Tibial nerve (tissue), 4 donors: ENCODE measurements around the gene NR0B2.

Experiments
- CTCF ChIP-seq, 5 experiments: fragments of 200-600 bp in 3 of 5; fragments of 450-650 bp in 2 of 5; sonication (generic) in 3 of 5; IDR thresholded peaks; one replicate each; pipeline ENCODE4 v1.5.1; 2016 to 2019; ENCODE audit warnings: antibody characterized with exemption in 5 of 5, mild to moderate bottlenecking in 3 of 5, moderate library complexity in 2 of 5
- EP300 ChIP-seq, 2 donors: sonication (generic); formaldehyde crosslinking; IDR thresholded peaks; one replicate each; pipeline ENCODE4 v1.6.1; 2017; ENCODE audit warnings: antibody characterized with exemption in 2 of 2, mild to moderate bottlenecking in 1 of 2
- POLR2A ChIP-seq, 2 donors: fragments of 450-650 bp; IDR thresholded peaks; one replicate each; pipeline ENCODE4 v1.6.1; 2017; ENCODE audit warnings: antibody characterized with exemption in 2 of 2, mild to moderate bottlenecking in 2 of 2, moderate library complexity in 2 of 2

DNA sequence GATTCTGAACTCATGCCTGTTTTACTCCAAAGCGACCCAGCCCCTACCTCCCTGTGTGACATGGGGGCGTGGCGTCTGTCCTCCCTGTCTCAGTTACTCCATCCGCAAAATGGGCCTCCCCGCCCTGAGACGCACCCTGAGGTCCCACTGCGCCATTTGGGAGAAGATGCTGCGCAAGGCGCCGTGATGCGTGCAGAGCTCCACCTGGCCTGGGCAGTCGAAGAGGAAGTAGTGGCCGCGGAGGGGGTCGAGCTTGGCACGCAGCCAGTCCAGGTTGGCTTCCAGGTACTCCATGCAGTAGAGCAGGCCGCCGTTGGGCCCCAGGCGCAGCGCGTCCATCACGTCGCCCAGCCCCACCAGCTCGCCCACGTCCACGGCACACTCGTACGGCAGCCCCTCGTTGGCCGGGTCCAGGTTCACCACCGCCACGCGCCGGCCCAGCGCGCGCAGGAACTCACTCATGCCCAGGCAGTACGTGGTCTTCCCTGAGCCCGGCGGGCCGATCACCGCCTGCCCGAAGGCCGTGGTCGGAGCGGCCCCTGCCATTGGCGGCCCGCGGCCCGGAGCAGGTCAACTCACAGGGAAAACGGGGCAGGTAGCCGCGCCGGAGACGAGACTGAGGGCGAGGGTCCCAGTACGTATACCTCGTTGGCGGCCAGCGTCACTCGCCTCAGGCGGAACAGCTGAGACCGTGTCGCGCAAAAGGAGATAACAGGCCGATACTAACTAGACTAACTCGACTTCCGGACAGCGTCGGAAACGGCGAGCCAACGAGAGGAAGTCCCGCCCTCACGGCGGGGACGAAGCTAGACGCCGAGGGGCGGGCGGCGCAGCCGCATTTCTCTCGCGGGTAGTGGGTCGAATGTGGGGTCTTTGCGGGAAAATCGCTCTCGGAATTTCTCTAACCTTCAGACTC, 24.0 kb downstream of the NR0B2 start, which contains the start of gene GPN2:
- TF ChIP-seq POLR2A (IDR thresholded peaks at IDR 0.05), result peak in 1 of 2 donors; percentile 41
- no peak for TF ChIP-seq CTCF (IDR thresholded peaks at IDR 0.05)
- peak; percentile 28 to 83 for TF ChIP-seq EP300 (IDR thresholded peaks at IDR 0.05)
